Kidney glomerular epithelial cell (primary cell): ENCODE data around the gene ATP5ME.

ENCODE experiments used
- DNase-seq: peaks from one replicate; lab custom pipeline; 2025; lab: John Stamatoyannopoulos, UW

The ATP5ME gene

GRCh38 chr4:666822-667544, 7.1 kb downstream of the ATP5ME start:
- no peak for DNase-seq

- no peak for DNase-seq
Observed at GRCh38 chr4:666436-666810, 7.7 kb downstream of the ATP5ME start.

GRCh38 chr4:665751-666435, 8.2 kb downstream of the ATP5ME start:
- DNase-seq = no peak

- DNase-seq = no peak
Observed at GRCh38 chr4:665381-665750, 8.7 kb downstream of the ATP5ME start.

GRCh38 chr4:664713-665231, 9.3 kb downstream of the ATP5ME start:
- DNase-seq = no peak

- no peak for DNase-seq
Observed at GRCh38 chr4:663438-664428, 10.3 kb downstream of the ATP5ME start.

GRCh38 chr4:663046-663437, 11.0 kb downstream of the ATP5ME start:
- DNase-seq = no peak

GRCh38 chr4:661881-662761, 12.0 kb downstream of the ATP5ME start:
- DNase-seq = no peak

- DNase-seq = no peak
Observed at GRCh38 chr4:661231-661630, 12.8 kb downstream of the ATP5ME start.

- no peak for DNase-seq
Observed at GRCh38 chr4:660401-660800, 13.7 kb downstream of the ATP5ME start.

GRCh38 chr4:659851-660250, 14.2 kb downstream of the ATP5ME start:
- no peak for DNase-seq

GRCh38 chr4:658681-659667, 15.1 kb downstream of the ATP5ME start:
- no peak for DNase-seq

GRCh38 chr4:657834-658667, 16.0 kb downstream of the ATP5ME start:
- DNase-seq = no peak

GRCh38 chr4:657338-657833, 16.7 kb downstream of the ATP5ME start:
- no peak for DNase-seq

GRCh38 chr4:656436-657337, 17.4 kb downstream of the ATP5ME start:
- no peak for DNase-seq

GRCh38 chr4:655464-656151, 18.5 kb downstream of the ATP5ME start:
- no peak for DNase-seq

- no peak for DNase-seq
Observed at GRCh38 chr4:654871-655463, 19.1 kb downstream of the ATP5ME start.
